SJSA1 (cell line): Measurements from ENCODE around the gene ALG9. TPM values are rescaled to one million over a fixed set of nuclear protein-coding genes. Genes with fewer than 3 reads are reported as not detected.

Source experiments
- DNase-seq, 2 experiments: peaks; one replicate each; pipeline ENCODE4 v3.0.0-alpha.2; 2015 to 2020; ENCODE audit warnings: low spot score in 2 of 2, low read depth in 1 of 2
- H3K27ac ChIP-seq: fragments of 250-450 bp; sonication (Bioruptor Pico); 2 replicates; pipeline ENCODE4 v1.5.1; 2020; ENCODE audit warnings: mild to moderate bottlenecking, moderate library complexity
- H3K27me3 ChIP-seq: fragments of 250-450 bp; sonication (Bioruptor Pico); replicated peaks from 2 replicates; pipeline ENCODE4 v1.5.1; 2020; ENCODE audit warnings: mild to moderate bottlenecking, moderate library complexity
- H3K36me3 ChIP-seq: fragments of 250-450 bp; sonication (Bioruptor Pico); 2 replicates; pipeline ENCODE4 v1.5.1; 2020; ENCODE audit warnings: mild to moderate bottlenecking
- H3K4me1 ChIP-seq: fragments of 250-450 bp; sonication (Bioruptor Pico); replicated peaks from 2 replicates; pipeline ENCODE4 v1.6.1; 2021; ENCODE audit warnings: mild to moderate bottlenecking
- H3K4me3 ChIP-seq: fragments of 250-450 bp; sonication (Bioruptor Pico); 2 replicates; pipeline ENCODE4 v1.5.1; 2020; ENCODE audit warnings: mild to moderate bottlenecking
- H3K9me3 ChIP-seq: fragments of 250-450 bp; sonication (Bioruptor Pico); replicated peaks from 2 replicates; pipeline ENCODE4 v1.5.1; 2020; ENCODE audit warnings: mild to moderate bottlenecking
- total RNA-seq: library from RNA; depleted of rRNA; stranded (reverse); fragments of >200 nt; shearing (Covaris generic); gene quantifications from 2 replicates; pipeline ENCODE4 v1.2.3, GENCODE V29; 2014

ALG9 gene
- total RNA-seq, 1 experiment from 2014 or later = 24.9 TPM

DNA sequence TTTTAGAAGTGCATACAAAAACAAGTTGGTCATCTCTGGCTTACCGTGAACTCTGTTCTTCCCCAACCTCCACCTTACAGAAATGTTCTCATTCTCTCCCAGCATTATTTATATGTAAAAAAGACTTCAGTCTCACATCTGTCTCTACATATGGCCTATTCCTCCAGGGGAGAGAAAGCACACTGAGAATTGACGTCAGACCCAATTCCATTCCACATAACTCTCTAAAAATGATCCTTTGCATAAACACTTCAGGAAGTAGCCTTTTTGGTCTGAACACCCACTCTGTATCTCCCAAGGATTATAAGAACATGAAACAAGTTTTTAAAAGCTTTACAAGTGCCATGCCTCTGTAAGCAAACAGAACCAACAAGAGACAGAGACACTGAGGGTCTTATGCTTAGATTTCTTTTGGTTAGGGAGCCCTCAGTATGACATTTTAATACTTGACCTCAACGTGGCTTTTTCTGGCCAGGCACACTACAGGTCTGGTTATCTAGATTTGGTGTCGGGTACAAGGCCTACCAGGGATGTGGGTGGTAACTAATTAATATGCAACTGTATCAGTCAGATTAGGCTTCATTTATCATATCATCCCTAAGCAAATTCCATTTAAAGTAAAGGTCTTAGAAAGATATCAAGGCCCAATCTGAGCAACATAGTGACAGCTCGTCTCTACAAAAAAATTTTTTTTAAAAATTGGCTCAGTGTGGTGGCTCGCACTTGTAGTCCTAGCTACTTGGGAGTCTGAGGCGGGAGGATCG, 56.6 kb downstream of the ALG9 start:
- Histone ChIP-seq H3K9me3 (no peaks in the 10 kb centered on the region), H3K27me3 (no peaks in the 10 kb centered on the region), H3K4me1 (no peaks in the 10 kb centered on the region), H3K36me3 (no peaks in the 10 kb centered on the region), H3K4me3 (no peak overlapping the region), H3K27ac (no peak overlapping the region)
- DNase-seq = no peak

DNA sequence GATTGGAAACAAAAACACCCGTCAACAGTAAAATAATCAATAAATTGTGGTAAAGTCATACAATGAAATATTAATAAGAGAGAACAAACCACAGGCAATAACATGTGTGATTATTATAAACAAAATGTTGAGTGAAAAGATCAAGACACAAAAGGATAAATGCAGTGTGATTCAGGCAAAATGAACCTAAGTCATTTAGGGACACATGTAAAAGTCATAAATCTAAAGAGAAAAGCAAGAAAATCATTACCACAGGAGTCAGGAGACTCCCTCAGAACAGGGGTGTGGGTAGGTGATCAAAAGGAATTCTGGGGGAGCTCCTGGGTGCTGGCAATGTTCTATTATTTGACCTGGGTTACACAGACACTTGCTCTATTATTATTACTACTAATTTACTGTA, 57.3 kb downstream of the ALG9 start:
- H3K36me3 ChIP-seq = no peaks in the 10 kb centered on the region; the same call in 1 of the 2 replicates
- no peak overlapping the region for H3K4me3 ChIP-seq
- no peak overlapping the region for H3K27ac ChIP-seq
- no peaks in the 10 kb centered on the region for H3K27me3 ChIP-seq
- no peaks in the 10 kb centered on the region for H3K9me3 ChIP-seq
- no peak for DNase-seq
- no peaks in the 10 kb centered on the region for H3K4me1 ChIP-seq

DNA sequence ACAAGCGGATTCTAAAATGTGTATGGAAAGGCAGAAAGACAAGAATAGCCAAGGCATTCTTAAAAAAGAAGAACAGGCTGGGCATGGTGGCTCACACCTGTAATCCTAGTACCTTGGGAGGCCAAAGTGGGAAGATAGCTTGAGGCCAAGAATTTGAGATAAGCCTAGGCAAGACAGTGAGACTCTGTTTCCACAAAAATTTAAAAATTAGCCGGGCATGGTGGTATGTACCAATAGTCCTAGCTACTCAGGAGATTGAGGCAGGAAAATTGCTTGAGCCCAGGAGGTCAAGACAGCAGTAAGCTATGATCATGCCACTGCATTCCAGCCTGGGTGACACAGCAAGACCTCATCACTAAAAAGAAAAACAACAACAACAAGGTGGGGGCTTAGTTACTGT, 59.2 kb downstream of the ALG9 start:
- DNase-seq = no peak
- no peaks in the 10 kb centered on the region for H3K4me1 ChIP-seq
- H3K9me3 ChIP-seq = no peaks in the 10 kb centered on the region
- H3K36me3 ChIP-seq = no peaks in the 10 kb centered on the region; the same call in 1 of the 2 replicates
- no peak overlapping the region for H3K4me3 ChIP-seq
- H3K27ac ChIP-seq = no peak overlapping the region
- H3K27me3 ChIP-seq = no peaks in the 10 kb centered on the region

DNA sequence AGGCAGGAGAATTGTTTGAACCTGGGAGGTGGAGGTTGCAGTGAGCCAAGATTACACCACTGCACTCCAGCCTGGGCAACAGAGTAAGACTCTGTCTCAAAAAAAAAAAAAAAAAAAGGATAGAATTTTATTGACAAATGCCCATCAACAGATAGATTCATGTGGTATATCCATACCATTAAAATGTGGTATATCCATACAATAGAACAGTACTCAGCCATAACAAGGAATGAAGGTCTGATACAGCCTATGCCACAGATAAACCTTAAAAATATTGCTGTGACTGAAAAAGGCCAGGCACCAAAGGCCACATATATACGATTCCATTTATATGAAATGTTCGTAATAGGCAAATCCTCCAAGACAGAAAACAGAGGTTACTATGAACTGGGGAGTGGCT, 59.9 kb downstream of the ALG9 start:
- Histone ChIP-seq H3K36me3 (no peaks in the 10 kb centered on the region; the same call in 1 of the 2 replicates), H3K9me3 (no peaks in the 10 kb centered on the region), H3K4me3 (no peak overlapping the region), H3K27ac (no peak overlapping the region), H3K4me1 (no peaks in the 10 kb centered on the region), H3K27me3 (no peaks in the 10 kb centered on the region)
- DNase-seq = no peak

DNA sequence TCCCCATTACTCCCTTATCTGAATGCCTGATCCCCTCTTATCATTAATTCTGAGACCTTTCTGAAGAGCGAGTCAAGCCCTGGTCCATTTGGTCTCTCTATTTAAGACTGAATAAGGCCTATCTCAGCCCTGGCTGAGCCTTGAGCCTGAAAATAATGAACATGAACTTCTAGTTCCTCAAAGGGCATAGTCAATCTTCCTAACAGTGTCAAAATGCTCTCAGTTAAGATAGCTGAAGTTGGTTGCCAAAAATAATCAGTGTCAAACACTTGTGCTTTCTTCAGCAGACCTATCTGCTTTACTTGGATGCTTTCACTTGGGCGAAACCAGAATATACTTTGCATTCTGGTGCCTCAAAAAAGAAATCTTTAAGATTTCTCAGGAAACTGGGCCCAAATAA, 62.5 kb downstream of the ALG9 start:
- H3K27ac ChIP-seq = no peak overlapping the region
- H3K27me3 ChIP-seq = no peaks in the 10 kb centered on the region
- no peaks in the 10 kb centered on the region for H3K4me1 ChIP-seq
- H3K4me3 ChIP-seq = no peak overlapping the region
- no peaks in the 10 kb centered on the region; the same call in 1 of the 2 replicates for H3K36me3 ChIP-seq
- DNase-seq = no peak
- no peaks in the 10 kb centered on the region for H3K9me3 ChIP-seq

DNA sequence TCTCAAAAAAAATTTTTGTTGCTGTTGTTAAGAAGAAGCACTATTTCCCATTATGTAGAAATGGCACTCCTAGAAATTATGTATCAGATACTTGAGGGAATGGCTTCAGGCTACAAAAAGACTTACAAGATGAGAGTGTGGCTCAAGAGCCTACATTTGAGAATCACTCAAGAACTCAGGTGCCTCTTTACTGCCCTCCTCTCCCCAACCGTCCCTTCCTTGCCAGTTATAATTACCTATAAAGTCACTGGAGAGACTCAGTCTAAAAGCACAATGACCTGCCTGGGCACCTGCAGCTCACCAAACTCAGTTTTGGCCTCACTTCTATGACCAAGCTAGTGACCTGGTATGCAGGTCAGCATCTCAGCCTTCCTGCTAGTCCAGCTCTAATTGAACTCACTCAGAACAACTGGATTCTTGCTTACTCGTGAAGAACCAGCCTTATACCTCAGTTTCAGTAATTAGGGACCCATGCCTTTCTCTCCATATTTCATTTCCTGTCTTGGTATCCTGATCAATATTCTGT, 63.3 kb downstream of the ALG9 start:
- Histone ChIP-seq H3K4me1 (no peaks in the 10 kb centered on the region), H3K36me3 (no peaks in the 10 kb centered on the region; the same call in 1 of the 2 replicates), H3K9me3 (no peaks in the 10 kb centered on the region), H3K27ac (no peak overlapping the region), H3K27me3 (no peaks in the 10 kb centered on the region), H3K4me3 (no peak overlapping the region)
- DNase-seq = no peak

DNA sequence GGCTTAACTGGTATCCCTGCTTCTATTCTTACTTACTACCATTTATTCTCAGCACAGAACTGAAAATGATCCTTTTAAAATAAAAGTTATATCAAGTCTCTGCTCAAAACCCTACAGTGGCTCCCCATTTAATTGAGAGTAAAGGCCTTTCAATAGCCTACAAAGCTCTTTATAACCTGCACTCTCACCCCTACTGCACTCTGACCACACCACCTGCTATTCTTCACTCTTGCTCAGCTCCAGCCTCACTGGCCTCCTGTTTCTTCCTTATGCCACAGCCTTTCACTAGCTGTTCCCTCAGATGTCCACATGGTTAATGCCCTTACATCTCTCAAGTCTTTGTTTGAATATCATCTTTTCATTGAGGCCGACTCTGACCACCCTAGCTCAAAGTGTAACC, 64.3 kb downstream of the ALG9 start:
- no peaks in the 10 kb centered on the region for H3K4me1 ChIP-seq
- no peaks in the 10 kb centered on the region for H3K27me3 ChIP-seq
- no peak for DNase-seq
- H3K4me3 ChIP-seq = no peak overlapping the region
- no peak overlapping the region for H3K27ac ChIP-seq
- no peaks in the 10 kb centered on the region; the same call in 1 of the 2 replicates for H3K36me3 ChIP-seq
- H3K9me3 ChIP-seq = no peaks in the 10 kb centered on the region

DNA sequence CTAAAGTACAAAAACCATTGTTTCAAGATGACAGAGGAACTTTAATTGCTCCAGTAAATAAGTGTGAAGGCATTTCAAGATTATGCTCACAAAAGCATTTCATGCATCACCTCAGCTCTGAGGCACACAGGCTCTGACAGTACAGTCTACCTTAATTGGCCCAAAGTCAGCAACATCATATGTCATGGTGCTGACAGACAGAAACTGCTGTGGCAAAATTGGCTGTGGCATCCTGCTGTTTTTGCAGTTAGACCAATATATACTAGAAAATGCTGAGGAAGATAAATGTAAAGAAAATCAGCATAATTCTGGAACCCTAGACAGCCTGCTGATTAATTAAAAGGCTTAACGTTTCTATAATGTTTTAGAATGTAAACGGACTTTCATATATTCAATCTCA, 70.2 kb downstream of the ALG9 start:
- Histone ChIP-seq H3K36me3 (no peaks in the 10 kb centered on the region), H3K9me3 (no peaks in the 10 kb centered on the region), H3K27ac (no peak overlapping the region), H3K27me3 (no peaks in the 10 kb centered on the region), H3K4me3 (no peak overlapping the region), H3K4me1 (no peaks in the 10 kb centered on the region)
- DNase-seq = no peak

DNA sequence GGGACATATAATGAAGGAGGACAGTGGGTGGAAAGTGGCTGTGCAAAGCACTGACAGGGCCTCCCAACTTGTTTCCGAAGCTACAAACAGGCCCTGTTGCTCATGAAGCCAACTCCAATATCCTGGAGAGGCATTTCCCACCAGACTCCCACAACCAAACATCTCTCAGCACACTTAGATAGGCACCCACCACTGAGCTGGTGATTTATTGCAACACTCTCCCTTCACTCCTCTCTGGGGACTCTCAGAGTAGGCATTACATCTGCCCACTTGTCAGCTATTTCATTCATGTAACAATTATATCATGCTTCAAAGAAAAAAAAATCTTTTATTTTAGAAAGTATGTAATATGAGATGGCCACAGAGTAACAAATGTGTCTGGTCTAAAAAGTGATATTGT, 73.1 kb downstream of the ALG9 start:
- H3K27ac ChIP-seq = no peak overlapping the region
- no peaks in the 10 kb centered on the region for H3K27me3 ChIP-seq
- no peaks in the 10 kb centered on the region for H3K36me3 ChIP-seq
- DNase-seq = no peak
- H3K4me1 ChIP-seq = no peaks in the 10 kb centered on the region
- H3K9me3 ChIP-seq = no peaks in the 10 kb centered on the region
- no peak overlapping the region for H3K4me3 ChIP-seq

DNA sequence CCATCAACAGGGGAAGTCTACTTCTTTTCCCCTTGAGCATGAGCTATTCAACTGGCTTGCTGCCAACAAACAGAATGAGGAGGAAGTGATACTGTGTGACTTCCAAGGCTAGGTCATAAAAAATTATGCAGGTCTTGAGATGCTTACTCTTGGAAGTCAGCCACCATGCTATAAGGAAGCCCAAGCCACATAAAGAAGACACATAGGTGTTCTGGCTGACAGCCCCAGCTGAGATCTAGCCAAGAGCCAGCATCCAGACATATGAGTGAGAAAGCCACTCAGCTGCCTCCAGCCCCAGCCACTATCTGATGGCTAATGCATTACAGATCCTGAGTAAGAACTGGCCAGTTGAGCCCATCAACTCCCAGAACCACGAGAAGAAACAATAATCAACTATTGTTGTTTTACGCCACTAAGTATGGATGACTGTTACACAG, 74.2 kb downstream of the ALG9 start:
- Histone ChIP-seq H3K9me3 (no peaks in the 10 kb centered on the region), H3K4me3 (no peak overlapping the region), H3K27me3 (no peaks in the 10 kb centered on the region), H3K27ac (no peak overlapping the region), H3K4me1 (no peaks in the 10 kb centered on the region), H3K36me3 (no peaks in the 10 kb centered on the region)
- no peak for DNase-seq

DNA sequence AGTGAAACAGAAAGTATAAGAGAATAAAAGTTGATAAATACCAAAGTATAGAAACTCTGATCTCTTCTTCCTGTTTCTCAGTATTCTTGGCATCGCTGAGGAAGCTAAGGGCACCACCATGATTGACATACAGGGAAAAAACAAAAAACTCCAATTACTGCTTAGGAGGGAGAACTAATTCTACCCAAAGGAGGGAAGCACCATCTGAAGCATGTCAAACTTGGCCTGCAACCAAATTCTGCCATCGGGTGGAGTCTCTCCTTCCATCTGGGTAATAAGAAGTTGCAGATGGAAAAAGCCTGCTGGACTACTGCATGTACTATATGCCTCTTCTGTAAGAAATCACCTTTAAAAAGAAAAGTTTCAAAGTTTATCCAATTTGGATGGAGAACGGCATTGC, 74.7 kb downstream of the ALG9 start:
- H3K4me1 ChIP-seq = no peaks in the 10 kb centered on the region
- no peaks in the 10 kb centered on the region for H3K36me3 ChIP-seq
- H3K27ac ChIP-seq = no peak overlapping the region
- H3K4me3 ChIP-seq = no peak overlapping the region
- no peaks in the 10 kb centered on the region for H3K9me3 ChIP-seq
- no peak for DNase-seq
- H3K27me3 ChIP-seq = no peaks in the 10 kb centered on the region

DNA sequence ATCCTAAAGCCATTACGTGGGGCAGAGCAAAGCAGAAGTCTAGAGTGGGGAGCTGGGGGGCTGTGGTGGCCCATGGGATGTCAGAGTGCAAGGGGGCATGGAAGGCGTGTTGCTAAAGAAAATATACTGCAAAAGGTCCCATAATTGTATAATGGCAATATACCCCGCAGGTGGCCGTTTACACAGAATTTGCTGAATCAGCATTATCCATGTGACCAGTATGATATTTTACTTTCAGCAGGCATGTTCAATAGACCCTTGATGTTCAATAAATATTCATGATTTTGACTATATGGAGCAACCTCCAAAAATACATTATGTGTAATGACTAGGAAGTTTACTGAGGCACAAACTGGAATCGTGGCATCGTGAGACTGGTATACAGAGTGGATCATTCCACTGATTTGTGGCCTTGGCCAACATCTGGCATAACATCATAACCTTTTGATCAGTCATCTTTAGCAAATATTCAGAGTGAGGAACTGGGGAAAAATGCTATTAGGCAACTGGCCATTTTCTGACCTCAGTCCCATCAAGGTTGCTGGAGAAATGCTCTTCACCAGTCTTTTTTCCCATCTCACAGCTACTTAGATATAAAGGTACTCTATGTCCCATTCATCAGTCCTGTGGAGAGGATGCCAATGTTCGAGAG, 75.9 kb downstream of the ALG9 start:
- Histone ChIP-seq H3K27me3 (no peaks in the 10 kb centered on the region), H3K27ac (no peak overlapping the region), H3K4me1 (no peaks in the 10 kb centered on the region), H3K36me3 (no peaks in the 10 kb centered on the region), H3K4me3 (no peak overlapping the region), H3K9me3 (no peaks in the 10 kb centered on the region)
- no peak for DNase-seq

DNA sequence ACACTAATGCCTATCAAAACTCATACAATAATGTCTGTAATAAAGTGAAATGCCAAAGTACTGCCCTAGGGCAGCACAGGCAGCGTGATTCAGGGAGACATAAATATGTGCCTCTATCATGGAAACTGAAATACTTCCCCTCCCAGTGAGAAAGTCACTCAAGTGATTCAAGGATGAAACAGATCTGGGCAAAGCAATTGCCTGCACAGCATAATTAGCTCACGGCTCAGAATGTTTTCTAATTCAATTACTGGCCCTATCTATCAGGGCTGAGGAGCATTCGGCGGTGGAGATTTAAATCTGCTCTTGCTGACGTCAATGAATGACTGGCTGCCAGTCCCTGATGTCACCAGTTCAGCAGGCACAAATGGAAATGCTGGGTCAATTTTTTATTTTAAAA, 77.5 kb downstream of the ALG9 start:
- no peak for DNase-seq
- H3K27ac ChIP-seq = no peak overlapping the region
- no peaks in the 10 kb centered on the region for H3K36me3 ChIP-seq
- no peaks in the 10 kb centered on the region for H3K9me3 ChIP-seq
- no peaks in the 10 kb centered on the region for H3K4me1 ChIP-seq
- H3K27me3 ChIP-seq = no peaks in the 10 kb centered on the region
- no peak overlapping the region for H3K4me3 ChIP-seq

DNA sequence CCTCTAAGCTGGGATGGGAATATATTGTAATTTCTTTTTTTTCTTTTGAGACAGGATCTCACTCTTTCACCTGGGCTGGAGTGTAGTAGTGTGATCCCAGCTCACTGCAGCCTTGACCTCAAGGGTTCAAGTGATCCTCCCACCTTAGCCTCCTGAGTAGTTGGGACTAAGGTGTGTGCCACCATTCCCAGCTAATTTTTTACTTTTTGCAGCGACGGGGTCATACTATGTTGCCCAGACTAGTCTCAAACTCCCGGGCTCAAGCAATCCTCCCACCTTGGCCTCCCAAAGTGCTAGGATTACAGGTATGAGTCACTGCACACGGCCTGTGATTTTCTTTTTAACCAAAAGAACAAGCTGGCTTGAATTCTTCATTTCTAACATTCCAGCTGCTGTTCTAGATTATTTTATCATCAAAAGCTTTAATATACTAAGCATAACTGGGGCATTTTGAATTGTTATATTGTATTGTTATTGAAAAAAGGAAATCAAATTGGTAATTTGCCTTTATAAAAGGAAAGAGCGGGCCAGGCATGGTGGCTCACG, 78.4 kb downstream of the ALG9 start:
- H3K27me3 ChIP-seq = no peaks in the 10 kb centered on the region
- H3K9me3 ChIP-seq = no peaks in the 10 kb centered on the region
- H3K4me3 ChIP-seq = no peak overlapping the region
- no peak for DNase-seq
- H3K36me3 ChIP-seq = no peaks in the 10 kb centered on the region
- no peaks in the 10 kb centered on the region for H3K4me1 ChIP-seq
- no peak overlapping the region for H3K27ac ChIP-seq
